ENCODE results near the gene CCR4. TPM values are rescaled to one million over a fixed set of nuclear protein-coding genes. Genes with fewer than 3 reads are reported as not detected.

CCR4 gene
- total and polyA plus RNA-seq, 9 of the 15 experiments (the other 6 are each of a cell fraction or from before 2014, with no cell fraction given): 0.04 to 0.47 (median 0.25) TPM; not detected in 1

DNA sequence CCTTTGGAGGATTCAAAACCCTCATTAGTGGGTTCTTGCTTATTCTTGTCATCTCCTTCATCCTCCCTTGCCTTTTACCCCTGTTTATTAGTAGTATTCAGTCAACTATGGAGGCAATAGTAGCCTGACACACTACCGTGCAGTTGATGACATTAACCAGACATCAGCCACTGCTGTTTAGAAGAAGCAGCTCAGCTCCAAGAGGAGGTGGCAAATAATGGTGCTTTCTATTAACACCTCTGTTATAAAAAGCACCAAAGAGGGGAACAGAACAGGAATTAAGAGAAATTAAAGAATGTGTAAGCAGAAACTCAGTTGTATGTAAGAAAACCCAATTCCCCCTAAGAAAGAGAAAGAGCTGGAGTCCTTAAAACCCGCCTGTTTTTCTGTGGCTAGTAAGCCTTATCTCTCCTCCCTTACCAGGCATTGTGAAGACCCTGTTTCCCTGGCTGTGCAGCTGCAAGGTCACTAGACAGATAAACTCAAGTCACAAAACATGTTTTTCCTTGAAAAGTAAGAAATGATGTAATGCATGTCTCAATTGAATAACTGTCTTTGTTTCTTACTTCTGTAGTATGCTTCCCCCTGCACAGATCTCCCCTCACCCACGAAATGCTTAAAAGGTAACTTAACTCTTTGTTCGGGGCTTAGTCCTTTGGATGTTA is 21.2 kb downstream of the CCR4 start (continued):
- TF ChIP-seq, protein P1, sequence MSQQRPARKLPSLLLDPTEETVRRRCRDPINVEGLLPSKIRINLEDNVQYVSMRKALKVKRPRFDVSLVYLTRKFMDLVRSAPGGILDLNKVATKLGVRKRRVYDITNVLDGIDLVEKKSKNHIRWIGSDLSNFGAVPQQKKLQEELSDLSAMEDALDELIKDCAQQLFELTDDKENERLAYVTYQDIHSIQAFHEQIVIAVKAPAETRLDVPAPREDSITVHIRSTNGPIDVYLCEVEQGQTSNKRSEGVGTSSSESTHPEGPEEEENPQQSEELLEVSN (IDR thresholded peaks at IDR 0.05; ENCODE audit: borderline replicate concordance in 1 of 2, extremely low read depth in 1 of 2, insufficient read depth in 1 of 2, insufficient read length in 1 of 2, low read depth in 1 of 2, low read length in 1 of 2, poor library complexity in 1 of 2, severe bottlenecking in 1 of 2): no peak
- TF ChIP-seq, protein P2, sequence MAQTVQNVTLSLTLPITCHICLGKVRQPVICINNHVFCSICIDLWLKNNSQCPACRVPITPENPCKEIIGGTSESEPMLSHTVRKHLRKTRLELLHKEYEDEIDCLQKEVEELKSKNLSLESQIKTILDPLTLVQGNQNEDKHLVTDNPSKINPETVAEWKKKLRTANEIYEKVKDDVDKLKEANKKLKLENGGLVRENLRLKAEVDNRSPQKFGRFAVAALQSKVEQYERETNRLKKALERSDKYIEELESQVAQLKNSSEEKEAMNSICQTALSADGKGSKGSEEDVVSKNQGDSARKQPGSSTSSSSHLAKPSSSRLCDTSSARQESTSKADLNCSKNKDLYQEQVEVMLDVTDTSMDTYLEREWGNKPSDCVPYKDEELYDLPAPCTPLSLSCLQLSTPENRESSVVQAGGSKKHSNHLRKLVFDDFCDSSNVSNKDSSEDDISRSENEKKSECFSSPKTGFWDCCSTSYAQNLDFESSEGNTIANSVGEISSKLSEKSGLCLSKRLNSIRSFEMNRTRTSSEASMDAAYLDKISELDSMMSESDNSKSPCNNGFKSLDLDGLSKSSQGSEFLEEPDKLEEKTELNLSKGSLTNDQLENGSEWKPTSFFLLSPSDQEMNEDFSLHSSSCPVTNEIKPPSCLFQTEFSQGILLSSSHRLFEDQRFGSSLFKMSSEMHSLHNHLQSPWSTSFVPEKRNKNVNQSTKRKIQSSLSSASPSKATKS (CRISPR knock-in tag; IDR thresholded peaks at IDR 0.05): no peak
- TF ChIP-seq GABPB1 (CRISPR knock-in tag; IDR thresholded peaks at IDR 0.05) (no peak), SIX5 (IDR thresholded peaks at IDR 0.05; ENCODE audit: borderline replicate concordance in 1 of 2, insufficient read depth in 1 of 2, low read depth in 1 of 2, low read length in 2 of 2) (no peak), PHF20 (IDR thresholded peaks at IDR 0.05; ENCODE audit: partially characterized antibody) (no peak), TARDBP (IDR thresholded peaks at IDR 0.05) (no peak), ELF1 (tag; IDR thresholded peaks at IDR 0.05) (0 out of 2 replicates have a peak, but pooled peaks have one; percentile 25), ARID1B (IDR thresholded peaks at IDR 0.05) (peak; percentile 98), CBFB (CRISPR knock-in tag; IDR thresholded peaks at IDR 0.05) (no peak), MBD2 (IDR thresholded peaks at IDR 0.05; ENCODE audit: borderline replicate concordance, low read depth) (peak; percentile 56; the same call in 1 of the 2 replicates), GTF2A2 (tag; IDR thresholded peaks at IDR 0.05) (no peak), PHB (CRISPR knock-in tag; IDR thresholded peaks at IDR 0.05) (no peak), CHD2 (IDR thresholded peaks at IDR 0.05; ENCODE audit: low read depth, low read length) (no peak)
- TF ChIP-seq, protein P3, sequence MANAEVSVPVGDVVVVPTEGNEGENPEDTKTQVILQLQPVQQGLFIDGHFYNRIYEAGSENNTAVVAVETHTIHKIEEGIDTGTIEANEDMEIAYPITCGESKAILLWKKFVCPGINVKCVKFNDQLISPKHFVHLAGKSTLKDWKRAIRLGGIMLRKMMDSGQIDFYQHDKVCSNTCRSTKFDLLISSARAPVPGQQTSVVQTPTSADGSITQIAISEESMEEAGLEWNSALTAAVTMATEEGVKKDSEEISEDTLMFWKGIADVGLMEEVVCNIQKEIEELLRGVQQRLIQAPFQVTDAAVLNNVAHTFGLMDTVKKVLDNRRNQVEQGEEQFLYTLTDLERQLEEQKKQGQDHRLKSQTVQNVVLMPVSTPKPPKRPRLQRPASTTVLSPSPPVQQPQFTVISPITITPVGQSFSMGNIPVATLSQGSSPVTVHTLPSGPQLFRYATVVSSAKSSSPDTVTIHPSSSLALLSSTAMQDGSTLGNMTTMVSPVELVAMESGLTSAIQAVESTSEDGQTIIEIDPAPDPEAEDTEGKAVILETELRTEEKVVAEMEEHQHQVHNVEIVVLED (CRISPR knock-in tag; IDR thresholded peaks at IDR 0.05): no peak
- TF ChIP-seq, protein P4, sequence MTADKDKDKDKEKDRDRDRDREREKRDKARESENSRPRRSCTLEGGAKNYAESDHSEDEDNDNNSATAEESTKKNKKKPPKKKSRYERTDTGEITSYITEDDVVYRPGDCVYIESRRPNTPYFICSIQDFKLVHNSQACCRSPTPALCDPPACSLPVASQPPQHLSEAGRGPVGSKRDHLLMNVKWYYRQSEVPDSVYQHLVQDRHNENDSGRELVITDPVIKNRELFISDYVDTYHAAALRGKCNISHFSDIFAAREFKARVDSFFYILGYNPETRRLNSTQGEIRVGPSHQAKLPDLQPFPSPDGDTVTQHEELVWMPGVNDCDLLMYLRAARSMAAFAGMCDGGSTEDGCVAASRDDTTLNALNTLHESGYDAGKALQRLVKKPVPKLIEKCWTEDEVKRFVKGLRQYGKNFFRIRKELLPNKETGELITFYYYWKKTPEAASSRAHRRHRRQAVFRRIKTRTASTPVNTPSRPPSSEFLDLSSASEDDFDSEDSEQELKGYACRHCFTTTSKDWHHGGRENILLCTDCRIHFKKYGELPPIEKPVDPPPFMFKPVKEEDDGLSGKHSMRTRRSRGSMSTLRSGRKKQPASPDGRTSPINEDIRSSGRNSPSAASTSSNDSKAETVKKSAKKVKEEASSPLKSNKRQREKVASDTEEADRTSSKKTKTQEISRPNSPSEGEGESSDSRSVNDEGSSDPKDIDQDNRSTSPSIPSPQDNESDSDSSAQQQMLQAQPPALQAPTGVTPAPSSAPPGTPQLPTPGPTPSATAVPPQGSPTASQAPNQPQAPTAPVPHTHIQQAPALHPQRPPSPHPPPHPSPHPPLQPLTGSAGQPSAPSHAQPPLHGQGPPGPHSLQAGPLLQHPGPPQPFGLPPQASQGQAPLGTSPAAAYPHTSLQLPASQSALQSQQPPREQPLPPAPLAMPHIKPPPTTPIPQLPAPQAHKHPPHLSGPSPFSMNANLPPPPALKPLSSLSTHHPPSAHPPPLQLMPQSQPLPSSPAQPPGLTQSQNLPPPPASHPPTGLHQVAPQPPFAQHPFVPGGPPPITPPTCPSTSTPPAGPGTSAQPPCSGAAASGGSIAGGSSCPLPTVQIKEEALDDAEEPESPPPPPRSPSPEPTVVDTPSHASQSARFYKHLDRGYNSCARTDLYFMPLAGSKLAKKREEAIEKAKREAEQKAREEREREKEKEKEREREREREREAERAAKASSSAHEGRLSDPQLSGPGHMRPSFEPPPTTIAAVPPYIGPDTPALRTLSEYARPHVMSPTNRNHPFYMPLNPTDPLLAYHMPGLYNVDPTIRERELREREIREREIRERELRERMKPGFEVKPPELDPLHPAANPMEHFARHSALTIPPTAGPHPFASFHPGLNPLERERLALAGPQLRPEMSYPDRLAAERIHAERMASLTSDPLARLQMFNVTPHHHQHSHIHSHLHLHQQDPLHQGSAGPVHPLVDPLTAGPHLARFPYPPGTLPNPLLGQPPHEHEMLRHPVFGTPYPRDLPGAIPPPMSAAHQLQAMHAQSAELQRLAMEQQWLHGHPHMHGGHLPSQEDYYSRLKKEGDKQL (CRISPR knock-in tag; IDR thresholded peaks at IDR 0.05; ENCODE audit: borderline replicate concordance): no peak
- TF ChIP-seq, protein P5, sequence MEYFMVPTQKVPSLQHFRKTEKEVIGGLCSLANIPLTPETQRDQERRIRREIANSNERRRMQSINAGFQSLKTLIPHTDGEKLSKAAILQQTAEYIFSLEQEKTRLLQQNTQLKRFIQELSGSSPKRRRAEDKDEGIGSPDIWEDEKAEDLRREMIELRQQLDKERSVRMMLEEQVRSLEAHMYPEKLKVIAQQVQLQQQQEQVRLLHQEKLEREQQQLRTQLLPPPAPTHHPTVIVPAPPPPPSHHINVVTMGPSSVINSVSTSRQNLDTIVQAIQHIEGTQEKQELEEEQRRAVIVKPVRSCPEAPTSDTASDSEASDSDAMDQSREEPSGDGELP (CRISPR knock-in tag; IDR thresholded peaks at IDR 0.05; ENCODE audit: borderline replicate concordance): peak; percentile 34; the same call in 1 of the 2 replicates

Measured in K562 (cell line).